Measurements from ENCODE around the gene RSRC1. TPM values are rescaled to one million over a fixed set of nuclear protein-coding genes. Genes with fewer than 3 reads are reported as not detected.

The RSRC1 gene
- total and polyA plus RNA-seq, 2 donors (not counting 1 experiment from before 2014, with no cell fraction given): 4.5 to 54.6 TPM

DNA sequence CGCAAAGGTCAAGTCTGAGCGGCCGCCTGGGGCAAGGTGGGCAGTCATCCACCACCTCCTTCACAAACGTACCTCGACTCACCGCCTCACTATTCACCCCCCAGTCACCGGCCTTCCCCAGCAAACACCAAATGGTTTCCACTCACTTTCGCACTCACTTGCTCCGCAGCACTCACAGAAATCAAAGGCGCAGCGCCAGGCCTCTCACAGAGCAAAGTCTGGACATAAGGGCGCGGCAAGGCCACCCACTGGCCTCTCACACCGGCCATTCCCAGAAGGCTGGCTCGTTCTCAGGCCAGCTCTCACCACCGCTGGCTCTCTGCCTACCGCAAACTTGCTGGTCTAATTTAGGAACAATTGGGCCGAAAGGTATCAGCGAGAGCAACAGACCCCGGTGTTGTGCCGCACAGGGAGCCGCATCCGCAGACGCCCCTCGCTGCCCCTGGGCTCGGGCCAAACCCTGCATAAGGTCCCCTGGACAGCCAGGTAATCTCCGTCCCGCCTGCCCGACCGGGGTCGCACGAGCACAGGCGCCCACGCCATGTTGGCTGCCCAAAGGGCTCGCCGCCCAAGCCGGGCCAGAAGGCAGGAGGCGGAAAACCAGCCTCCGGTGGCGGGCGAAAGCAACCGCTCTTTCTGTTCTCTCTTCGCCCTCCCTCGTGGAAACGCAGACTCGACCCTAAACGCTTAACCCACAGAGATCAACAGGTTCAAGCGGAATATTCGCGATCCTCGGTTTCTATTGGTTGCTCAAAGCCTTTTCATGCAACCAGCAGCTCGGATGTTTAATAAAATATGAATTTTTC is 6.6 kb upstream of the RSRC1 start:
- DNase-seq: peak; percentile 52
- Histone ChIP-seq H3K36me3 (replicated peaks in 1 of 2; ENCODE audit: control extremely low read depth in 1 of 2, control insufficient read depth in 1 of 2, extremely low read depth in 1 of 2, insufficient read depth in 2 of 2, low read length in 1 of 2) (no peaks in the 10 kb centered on the region), H3K4me1 (ENCODE audit: control insufficient read depth in 2 of 2, insufficient read depth in 2 of 2, low read length in 2 of 2) (peaks cover 46 to 59% of the 10 kb centered on the region in 2 donors), H2AFZ (ENCODE audit: insufficient read depth, low read depth, low read length, poor library complexity, severe bottlenecking) (no peak overlapping the region), H3K27ac (ENCODE audit: low read length in 2 of 2) (no peak overlapping the region), H3K27me3 (replicated peaks in 1 of 4; ENCODE audit: control extremely low read depth in 1 of 4, control insufficient read depth in 3 of 4, insufficient read depth in 4 of 4, low read length in 3 of 4) (peaks cover 3 to 94% (median 84%) of the 10 kb centered on the region in 4 experiments), H3K9ac (ENCODE audit: low read length) (peak overlapping the region; percentile 9), H4K20me1 (ENCODE audit: control insufficient read depth, insufficient read depth, low read length, poor library complexity, severe bottlenecking) (peaks cover 4% of the 10 kb centered on the region), H3K79me2 (ENCODE audit: control insufficient read depth, insufficient read depth, low read length) (no peaks in the 10 kb centered on the region), H3K9me3 (ENCODE audit: control extremely low read depth in 1 of 3, control insufficient read depth in 2 of 3, insufficient read depth in 1 of 3, low read length in 2 of 3) (peaks cover 3 to 41% (median 25%) of the 10 kb centered on the region in 3 donors), H3K4me3 (ENCODE audit: control extremely low read depth in 1 of 5, extremely low read depth in 1 of 5, insufficient read depth in 1 of 5, low read depth in 2 of 5, low read length in 4 of 5) (no peak overlapping the region), H3K4me2 (replicated peaks; ENCODE audit: low read depth, low read length, poor library complexity, severe bottlenecking) (peak overlapping the region; percentile 44)
- intact Hi-C loops (cut with micrococcal nuclease): no loop called here
- ChIA-PET CTCF (no interaction called here), POLR2A (no interaction called here)
- Mint-ChIP-seq H3K4me3 (peak overlapping the region; percentile 21), H3K27me3 (peaks cover 71% of the 10 kb centered on the region), H3K4me1 (peaks cover 35% of the 10 kb centered on the region), H3K9me3 (ENCODE audit: insufficient read depth) (no peaks in the 10 kb centered on the region), H3K27ac (peak overlapping the region; percentile 87)
- TF ChIP-seq EZH2 (IDR thresholded peaks at IDR 0.05; ENCODE audit: borderline replicate concordance, insufficient read depth, low read depth, low read length, poor library complexity, severe bottlenecking): peak; percentile 92
- TF ChIP-seq, protein P1, sequence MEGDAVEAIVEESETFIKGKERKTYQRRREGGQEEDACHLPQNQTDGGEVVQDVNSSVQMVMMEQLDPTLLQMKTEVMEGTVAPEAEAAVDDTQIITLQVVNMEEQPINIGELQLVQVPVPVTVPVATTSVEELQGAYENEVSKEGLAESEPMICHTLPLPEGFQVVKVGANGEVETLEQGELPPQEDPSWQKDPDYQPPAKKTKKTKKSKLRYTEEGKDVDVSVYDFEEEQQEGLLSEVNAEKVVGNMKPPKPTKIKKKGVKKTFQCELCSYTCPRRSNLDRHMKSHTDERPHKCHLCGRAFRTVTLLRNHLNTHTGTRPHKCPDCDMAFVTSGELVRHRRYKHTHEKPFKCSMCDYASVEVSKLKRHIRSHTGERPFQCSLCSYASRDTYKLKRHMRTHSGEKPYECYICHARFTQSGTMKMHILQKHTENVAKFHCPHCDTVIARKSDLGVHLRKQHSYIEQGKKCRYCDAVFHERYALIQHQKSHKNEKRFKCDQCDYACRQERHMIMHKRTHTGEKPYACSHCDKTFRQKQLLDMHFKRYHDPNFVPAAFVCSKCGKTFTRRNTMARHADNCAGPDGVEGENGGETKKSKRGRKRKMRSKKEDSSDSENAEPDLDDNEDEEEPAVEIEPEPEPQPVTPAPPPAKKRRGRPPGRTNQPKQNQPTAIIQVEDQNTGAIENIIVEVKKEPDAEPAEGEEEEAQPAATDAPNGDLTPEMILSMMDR (IDR thresholded peaks at IDR 0.05): no peak
- ATAC-seq (ENCODE audit: low read depth): no peak
- 6% methylated on average over 51 of the region's 52 CpGs for WGBS (ENCODE audit: insufficient coverage)

- peak overlapping the region; percentile 50 for H3K27ac Mint-ChIP-seq
- DNase-seq: peak; percentile 42
- Histone ChIP-seq H4K20me1 (ENCODE audit: control insufficient read depth, insufficient read depth, low read length, poor library complexity, severe bottlenecking) (peaks cover 4% of the 10 kb centered on the region), H3K4me1 (ENCODE audit: control insufficient read depth in 2 of 2, insufficient read depth in 2 of 2, low read length in 2 of 2) (peaks cover 43 to 57% of the 10 kb centered on the region in 2 donors), H3K9ac (ENCODE audit: low read length) (no peak overlapping the region), H2AFZ (ENCODE audit: insufficient read depth, low read depth, low read length, poor library complexity, severe bottlenecking) (no peak overlapping the region), H3K4me3 (ENCODE audit: control extremely low read depth in 1 of 5, extremely low read depth in 1 of 5, insufficient read depth in 1 of 5, low read depth in 2 of 5, low read length in 4 of 5) (no peak overlapping the region), H3K79me2 (ENCODE audit: control insufficient read depth, insufficient read depth, low read length) (no peaks in the 10 kb centered on the region), H3K9me3 (ENCODE audit: control extremely low read depth in 1 of 3, control insufficient read depth in 2 of 3, insufficient read depth in 1 of 3, low read length in 2 of 3) (peaks cover 3 to 41% (median 28%) of the 10 kb centered on the region in 3 donors), H3K36me3 (replicated peaks in 1 of 2; ENCODE audit: control extremely low read depth in 1 of 2, control insufficient read depth in 1 of 2, extremely low read depth in 1 of 2, insufficient read depth in 2 of 2, low read length in 1 of 2) (no peaks in the 10 kb centered on the region), H3K27me3 (replicated peaks in 1 of 4; ENCODE audit: control extremely low read depth in 1 of 4, control insufficient read depth in 3 of 4, insufficient read depth in 4 of 4, low read length in 3 of 4) (peaks cover 7 to 94% (median 85%) of the 10 kb centered on the region in 4 experiments), H3K4me2 (replicated peaks; ENCODE audit: low read depth, low read length, poor library complexity, severe bottlenecking) (peak overlapping the region; percentile 44), H3K27ac (ENCODE audit: low read length in 2 of 2) (no peak overlapping the region)
- H3K27me3 Mint-ChIP-seq: peaks cover 74% of the 10 kb centered on the region
- ChIA-PET CTCF (no interaction called here), POLR2A (no interaction called here)
- intact Hi-C loops (cut with micrococcal nuclease): no loop called here
- TF ChIP-seq EZH2 (IDR thresholded peaks at IDR 0.05; ENCODE audit: borderline replicate concordance, insufficient read depth, low read depth, low read length, poor library complexity, severe bottlenecking): no peak
- TF ChIP-seq, protein P1 (IDR thresholded peaks at IDR 0.05): no peak
- WGBS (ENCODE audit: insufficient coverage): 18% methylated on average over 13 of the region's 19 CpGs
- no peaks in the 10 kb centered on the region for H3K9me3 Mint-ChIP-seq (ENCODE audit: insufficient read depth)
- ATAC-seq (ENCODE audit: low read depth): no peak
- peaks cover 32% of the 10 kb centered on the region for H3K4me1 Mint-ChIP-seq
- H3K4me3 Mint-ChIP-seq: no peak overlapping the region
Observed at GRCh38 chr3:158103887-158104327, 6.0 kb upstream of the RSRC1 start.
